Adrenal gland (tissue), 5 donors: ENCODE measurements around the gene GTF2H1.

Source experiments
- POLR2A ChIP-seq, 2 donors: fragments of 450-650 bp; IDR thresholded peaks; one replicate each; pipeline ENCODE4 v1.6.1; 2017; ENCODE audit warnings: antibody characterized with exemption in 2 of 2, mild to moderate bottlenecking in 2 of 2, moderate library complexity in 1 of 2
- TF ChIP-seq, protein P1 (sequence below), 6 experiments: fragments of 450-650 bp in 4 of 6; fragments of 200-600 bp in 2 of 6; sonication (generic) in 1 of 6; IDR thresholded peaks; 1 replicate in 5 of 6; 2 replicates in 1 of 6; pipeline versions ENCODE4 v1.5.1 to v1.8.0; 2016 to 2021; ENCODE audit warnings: antibody characterized with exemption in 6 of 6, mild to moderate bottlenecking in 2 of 6, moderate library complexity in 1 of 6
- donor health status: DM: no; HTN: no; CAD: no.

DNA sequence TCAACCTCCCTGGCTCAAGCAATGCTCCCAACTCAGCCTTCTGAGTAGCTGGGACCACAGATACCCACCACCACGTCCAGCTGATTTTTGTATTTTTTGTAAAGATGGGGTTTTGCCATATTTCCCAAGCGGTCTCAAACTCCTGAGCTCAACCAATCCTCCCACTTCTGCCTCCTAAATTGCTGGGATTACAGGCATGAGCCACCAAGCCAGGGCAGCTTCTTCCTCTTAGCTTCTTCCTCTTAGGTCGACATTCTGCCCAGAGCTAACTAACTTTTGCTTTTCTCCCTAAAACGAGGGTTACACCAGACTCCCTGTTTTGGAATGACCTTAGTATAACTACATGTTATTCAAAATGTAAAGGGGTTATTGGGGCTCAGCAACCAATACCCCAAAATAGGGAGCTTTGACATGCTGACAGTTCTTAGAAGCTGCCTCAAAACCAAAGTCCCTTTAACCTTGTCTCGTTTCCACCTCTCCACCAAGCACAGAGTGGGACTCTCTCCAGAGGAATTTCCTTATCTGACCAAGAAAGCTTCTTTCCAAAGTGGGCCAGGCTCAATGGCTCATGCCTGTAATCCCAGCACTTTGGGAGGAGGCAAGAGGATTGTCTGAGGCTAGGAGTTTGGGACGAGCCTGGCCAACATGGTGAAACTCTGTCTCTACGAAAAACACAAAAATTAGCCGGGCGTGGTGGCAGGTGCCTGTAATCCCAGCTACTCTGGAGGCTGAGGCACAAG lies 7.4 kb upstream of the GTF2H1 start:
- TF ChIP-seq, protein P1, sequence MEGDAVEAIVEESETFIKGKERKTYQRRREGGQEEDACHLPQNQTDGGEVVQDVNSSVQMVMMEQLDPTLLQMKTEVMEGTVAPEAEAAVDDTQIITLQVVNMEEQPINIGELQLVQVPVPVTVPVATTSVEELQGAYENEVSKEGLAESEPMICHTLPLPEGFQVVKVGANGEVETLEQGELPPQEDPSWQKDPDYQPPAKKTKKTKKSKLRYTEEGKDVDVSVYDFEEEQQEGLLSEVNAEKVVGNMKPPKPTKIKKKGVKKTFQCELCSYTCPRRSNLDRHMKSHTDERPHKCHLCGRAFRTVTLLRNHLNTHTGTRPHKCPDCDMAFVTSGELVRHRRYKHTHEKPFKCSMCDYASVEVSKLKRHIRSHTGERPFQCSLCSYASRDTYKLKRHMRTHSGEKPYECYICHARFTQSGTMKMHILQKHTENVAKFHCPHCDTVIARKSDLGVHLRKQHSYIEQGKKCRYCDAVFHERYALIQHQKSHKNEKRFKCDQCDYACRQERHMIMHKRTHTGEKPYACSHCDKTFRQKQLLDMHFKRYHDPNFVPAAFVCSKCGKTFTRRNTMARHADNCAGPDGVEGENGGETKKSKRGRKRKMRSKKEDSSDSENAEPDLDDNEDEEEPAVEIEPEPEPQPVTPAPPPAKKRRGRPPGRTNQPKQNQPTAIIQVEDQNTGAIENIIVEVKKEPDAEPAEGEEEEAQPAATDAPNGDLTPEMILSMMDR (IDR thresholded peaks at IDR 0.05) = no peak
- TF ChIP-seq POLR2A (IDR thresholded peaks at IDR 0.05) = no peak
